ENCODE data around the gene APOBEC3F.
"Not testable (repeated sequence)": the region's sequence is repeated elsewhere in the genome, so short reads cannot be mapped to it uniquely, and the experiment has no call there.

APOBEC3F gene

DNA sequence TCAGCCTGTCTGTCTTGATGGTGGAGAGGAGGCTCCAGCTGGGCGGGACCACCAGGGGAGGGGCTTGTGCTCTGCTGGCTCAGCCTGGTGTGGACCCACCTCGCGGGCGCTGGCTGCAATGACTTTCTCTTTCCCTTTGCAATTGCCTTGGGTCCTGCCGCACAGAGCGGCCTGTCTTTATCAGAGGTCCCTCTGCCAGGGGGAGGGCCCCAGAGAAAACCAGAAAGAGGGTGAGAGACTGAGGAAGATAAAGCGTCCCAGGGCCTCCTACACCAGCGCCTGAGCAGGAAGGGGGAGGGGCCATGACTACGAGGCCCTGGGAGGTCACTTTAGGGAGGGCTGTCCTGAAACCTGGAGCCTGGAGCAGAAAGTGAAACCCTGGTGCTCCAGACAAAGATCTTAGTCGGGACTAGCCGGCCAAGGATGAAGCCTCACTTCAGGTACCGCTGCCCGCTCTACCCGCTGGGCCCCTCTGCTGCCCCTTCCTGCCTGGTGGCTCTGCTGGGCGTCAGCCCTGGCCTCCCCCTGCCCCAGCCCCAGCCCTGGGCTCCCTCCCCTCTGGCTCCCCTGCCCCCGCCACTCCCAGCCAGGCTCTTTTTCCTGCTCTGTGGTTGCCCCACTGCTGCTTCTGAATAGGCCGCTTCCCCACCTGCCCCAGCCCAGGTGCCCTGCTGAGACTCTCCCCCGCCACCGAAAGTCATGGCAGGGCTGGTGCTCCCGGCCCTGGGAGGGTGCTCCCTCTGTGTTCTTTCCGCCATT lies at the start of gene APOBEC3F:
TSS of gene APOBEC3F (plus strand) at position 327 of the 759 bp plus-strand sequence. CDS start at position 424, 97 bp downstream.
- DNase-seq (ENCODE audit: low spot score): peak; percentile 52

DNA sequence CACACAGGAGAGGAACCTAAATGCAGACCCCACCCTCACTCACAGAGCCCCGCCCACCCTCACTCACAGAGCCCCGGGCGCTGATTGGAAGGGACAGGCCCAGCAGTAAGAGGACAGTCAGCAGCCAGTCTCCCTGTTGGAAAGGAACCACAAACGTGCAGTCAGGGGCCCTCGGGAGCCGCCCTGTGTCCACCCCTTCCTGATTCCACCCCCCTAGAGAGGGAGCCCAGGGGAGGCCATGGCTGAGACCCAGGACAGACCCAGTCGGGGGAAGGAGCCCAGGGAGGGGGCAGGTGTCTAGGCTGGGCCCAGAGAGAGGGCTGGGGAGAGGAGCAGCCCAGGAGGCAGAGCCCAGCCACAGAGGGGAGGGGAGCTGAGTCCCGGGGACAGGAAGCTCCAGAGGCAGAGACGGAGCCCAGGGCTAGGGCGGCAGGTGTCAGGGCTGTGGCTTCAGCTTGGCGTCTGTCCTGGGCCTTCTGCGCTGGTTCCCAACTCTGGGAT lies 47.7 kb upstream of the APOBEC3F start:
- DNase-seq (ENCODE audit: low spot score): not testable (repeated sequence)

GRCh38 chr22:38996105-38996504 lies 44.6 kb upstream of the APOBEC3F start:
- DNase-seq (ENCODE audit: low spot score): no peak

GRCh38 chr22:38997518-38997917 lies 43.1 kb upstream of the APOBEC3F start:
- DNase-seq (ENCODE audit: low spot score): no peak

GRCh38 chr22:39003165-39003638 lies 37.5 kb upstream of the APOBEC3F start:
- peak; percentile 81 for DNase-seq (ENCODE audit: low spot score)

- no peak for DNase-seq (ENCODE audit: low spot score)
These were observed 33.5 kb upstream of the APOBEC3F start for GRCh38 chr22:39007177-39007576.

- not testable (repeated sequence) for DNase-seq (ENCODE audit: low spot score)
These were observed 32.3 kb upstream of the APOBEC3F start for GRCh38 chr22:39008271-39008850.

DNA sequence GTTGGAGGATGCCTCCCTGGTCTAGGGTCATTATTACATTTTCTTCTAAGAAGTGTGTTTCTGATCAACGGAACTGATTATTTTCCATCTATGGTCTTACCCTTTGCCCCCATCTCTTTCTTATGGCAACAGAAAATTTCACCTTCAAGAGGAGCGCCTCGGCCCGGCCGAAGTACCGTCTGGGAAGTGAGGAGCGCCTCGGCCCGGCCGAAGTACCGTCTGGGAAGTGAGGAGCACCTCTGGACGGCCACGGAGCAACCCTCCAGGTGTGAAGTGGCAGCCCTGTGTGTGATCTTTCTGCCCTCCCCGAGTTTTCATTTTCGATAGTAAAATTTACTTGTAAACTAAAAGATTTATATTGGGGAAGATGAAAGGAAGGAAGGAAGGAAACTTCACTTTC lies 29.7 kb upstream of the APOBEC3F start:
- DNase-seq (ENCODE audit: low spot score): no peak

DNA sequence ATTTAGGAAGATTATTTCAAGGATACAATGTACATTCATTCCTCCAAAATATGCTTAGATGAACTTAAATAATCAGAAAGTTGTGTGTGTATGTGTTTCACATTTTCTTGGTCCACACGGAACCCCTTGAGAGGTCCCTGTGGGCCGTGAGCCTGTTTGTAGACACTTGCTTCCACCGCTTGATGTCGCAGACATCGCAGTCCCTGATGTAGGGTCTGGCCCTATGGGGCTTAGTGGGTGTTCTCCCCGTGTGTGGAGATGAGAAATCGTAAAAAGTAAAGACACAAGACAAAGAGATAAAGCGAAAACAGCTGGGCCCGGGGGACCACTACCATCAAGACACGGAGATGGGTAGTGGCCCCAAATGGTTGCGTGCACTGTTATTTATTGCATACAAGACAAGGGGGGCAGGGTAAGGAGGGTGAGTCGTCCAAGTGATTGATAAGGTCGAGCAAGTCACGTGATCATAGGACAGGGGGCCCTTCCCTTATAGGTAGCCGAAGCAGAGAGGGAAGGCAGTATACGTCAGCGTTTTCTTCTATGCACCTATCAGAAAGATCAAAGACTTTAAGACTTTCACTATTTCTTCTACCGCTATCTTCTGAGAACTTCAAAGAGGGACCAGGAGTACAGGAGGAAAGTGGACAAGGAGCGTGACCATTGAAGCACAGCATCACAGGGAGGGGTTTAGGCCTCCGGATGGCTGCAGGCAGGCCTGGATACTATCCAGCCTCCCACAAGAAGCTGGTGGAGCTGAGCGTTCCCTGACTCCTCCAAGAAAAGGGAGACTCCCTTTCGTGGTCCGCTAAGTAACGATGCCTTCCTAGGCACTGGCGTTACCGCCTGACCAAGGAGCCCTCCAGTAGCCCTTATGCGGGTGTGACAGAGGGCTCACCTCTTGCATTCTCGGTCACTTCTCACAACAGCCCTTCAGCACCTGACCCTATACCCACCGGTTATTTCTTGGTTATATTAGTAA lies 27.8 kb upstream of the APOBEC3F start:
- DNase-seq (ENCODE audit: low spot score): no peak

DNA sequence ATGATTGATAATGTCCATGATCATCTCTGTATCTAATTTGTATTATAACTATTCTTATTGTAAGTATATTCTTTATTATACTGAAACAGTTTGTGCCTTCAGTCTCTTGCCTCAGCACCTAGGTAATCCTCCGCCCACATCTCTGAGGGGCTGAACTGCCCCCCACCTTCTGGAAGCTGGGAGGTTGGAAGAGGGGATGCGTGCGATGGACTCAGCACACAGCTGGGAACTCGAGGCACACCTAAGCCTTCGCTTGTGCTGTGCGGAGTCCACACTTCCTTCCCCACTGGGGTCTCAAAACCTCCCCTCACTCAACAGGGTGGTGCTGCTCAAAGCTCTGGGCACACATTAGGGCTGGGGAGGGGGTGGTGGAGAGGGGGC lies 27.1 kb upstream of the APOBEC3F start:
- not testable (repeated sequence) for DNase-seq (ENCODE audit: low spot score)

DNA sequence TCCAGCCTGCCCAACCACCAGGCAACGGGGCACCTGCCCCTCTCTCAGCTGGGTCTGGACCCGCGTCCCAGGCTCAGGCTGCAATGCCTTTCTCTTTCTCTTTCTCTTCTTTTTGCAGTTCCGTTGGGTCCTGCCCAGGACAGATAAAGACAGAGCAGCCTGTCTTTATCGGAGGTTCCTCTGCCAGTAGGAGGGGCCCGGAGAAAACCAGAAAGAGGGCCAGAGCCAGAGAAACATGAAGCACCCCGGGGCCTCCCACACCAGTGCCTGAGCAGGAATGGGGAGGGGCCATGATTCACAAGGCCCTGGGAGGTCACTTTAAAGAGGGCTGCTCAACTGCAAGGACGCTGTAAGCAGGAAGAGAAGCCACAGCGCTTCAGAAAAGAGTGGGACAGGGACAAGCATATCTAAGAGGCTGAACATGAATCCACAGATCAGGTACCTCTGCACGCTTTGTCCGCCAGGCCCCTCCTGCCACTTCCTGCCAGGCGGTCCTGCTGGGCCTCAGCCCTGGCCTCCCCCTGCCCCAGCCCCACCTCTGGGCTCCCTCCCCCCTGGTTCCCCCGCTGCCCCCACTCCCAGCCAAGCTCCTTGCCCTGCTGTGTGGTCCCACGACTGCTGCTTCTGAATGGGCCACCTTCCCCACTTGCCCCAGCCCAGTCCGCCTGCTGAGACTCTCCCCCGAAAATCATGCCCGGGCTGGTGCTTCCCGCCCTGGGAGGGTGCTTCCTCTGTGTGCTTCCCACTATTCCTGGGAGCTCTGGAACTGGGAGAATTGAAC lies 26.5 kb upstream of the APOBEC3F start, which contains the start of gene APOBEC3C:
TSS of gene APOBEC3C (plus strand) at position 316 of the 781 bp plus-strand sequence. CDS start at position 422, 106 bp downstream.
- peak; percentile 85 for DNase-seq (ENCODE audit: low spot score)

- DNase-seq (ENCODE audit: low spot score): not testable (repeated sequence)
These were observed 25.9 kb upstream of the APOBEC3F start for GRCh38 chr22:39014723-39015121.

GRCh38 chr22:39016592-39016991 lies 24.1 kb upstream of the APOBEC3F start:
- no peak for DNase-seq (ENCODE audit: low spot score)

GRCh38 chr22:39017596-39018365 lies 22.9 kb upstream of the APOBEC3F start:
- no peak for DNase-seq (ENCODE audit: low spot score)

GRCh38 chr22:39020021-39020651 lies 20.5 kb upstream of the APOBEC3F start:
- not testable (repeated sequence) for DNase-seq (ENCODE audit: low spot score)

GRCh38 chr22:39021552-39022250 lies 19.0 kb upstream of the APOBEC3F start:
- no peak for DNase-seq (ENCODE audit: low spot score)

- DNase-seq (ENCODE audit: low spot score): no peak
These were observed 15.9 kb upstream of the APOBEC3F start for GRCh38 chr22:39024519-39025308.

DNA sequence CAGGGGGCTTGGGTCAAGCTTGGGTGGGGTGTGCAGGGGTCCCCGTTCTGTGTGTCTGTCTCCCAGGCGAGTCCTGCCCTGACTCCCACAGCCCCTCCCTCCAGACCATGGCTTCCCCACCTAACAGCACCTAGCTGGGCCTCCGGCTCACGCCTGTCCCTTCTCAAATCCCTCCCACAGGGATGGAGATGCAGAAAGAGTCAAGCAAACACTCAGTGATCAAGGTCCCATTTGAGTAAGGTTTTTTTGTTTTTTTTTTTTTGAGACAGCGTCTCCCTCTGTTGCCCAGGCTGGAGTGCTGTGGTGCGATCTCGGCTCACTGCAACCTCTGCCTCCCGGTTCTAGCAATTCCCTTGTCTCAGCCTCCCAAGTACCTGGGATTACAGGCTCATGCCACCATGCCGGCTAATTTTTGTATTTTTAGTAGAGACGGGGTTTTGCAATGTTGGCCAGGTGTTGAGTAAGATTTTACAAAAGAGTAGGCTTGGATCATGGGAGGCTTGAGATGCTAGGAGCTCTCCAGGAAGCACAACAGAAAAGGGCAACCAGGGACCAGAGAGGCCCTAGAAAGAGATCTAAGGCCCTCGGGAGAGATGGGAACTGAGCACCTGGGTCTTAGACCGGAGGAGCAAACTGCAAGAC lies 14.0 kb upstream of the APOBEC3F start:
- DNase-seq (ENCODE audit: low spot score): no peak

Measured in LoVo (cell line).